Gastrocnemius medialis (tissue), 4 donors: ENCODE data around the gene LCLAT1.

Source experiments
- POLR2A ChIP-seq, 2 donors: fragments of 450-650 bp; IDR thresholded peaks; one replicate each; pipeline ENCODE4 v1.6.1; 2017; ENCODE audit warnings: antibody characterized with exemption in 2 of 2, mild to moderate bottlenecking in 2 of 2, moderate library complexity in 2 of 2
- TF ChIP-seq, protein P1 (sequence below), 5 experiments: fragments of 450-650 bp in 3 of 5; fragments of 200-600 bp in 2 of 5; sonication (generic) in 2 of 5; IDR thresholded peaks in 4 of 5; conservative IDR thresholded peaks in 1 of 5; 1 replicate in 4 of 5; 2 replicates in 1 of 5; pipeline ENCODE4 v1.5.1; 2016 to 2019; ENCODE audit warnings: antibody characterized with exemption in 5 of 5, mild to moderate bottlenecking in 3 of 5, moderate library complexity in 3 of 5

DNA sequence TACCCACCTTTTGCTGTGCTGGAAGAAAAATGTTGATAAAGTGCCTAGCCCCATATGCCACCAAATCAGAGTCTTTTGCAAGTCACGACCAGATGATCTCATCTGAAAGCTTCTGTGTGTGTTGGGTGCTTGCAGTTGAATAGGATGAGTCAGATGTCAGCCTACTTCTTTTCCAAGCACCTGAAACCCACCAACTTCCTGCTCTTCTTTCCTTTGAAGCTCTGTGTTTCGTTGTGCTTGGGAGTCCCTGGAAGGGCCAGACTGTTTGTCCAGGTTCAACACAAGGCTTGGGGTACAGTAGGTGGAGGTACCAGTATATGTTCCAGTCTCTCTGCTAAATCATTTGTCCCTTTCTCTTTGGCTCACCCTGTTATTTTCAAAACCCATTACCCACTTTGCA lies 36.8 kb upstream of the LCLAT1 start:
- TF ChIP-seq, protein P1, sequence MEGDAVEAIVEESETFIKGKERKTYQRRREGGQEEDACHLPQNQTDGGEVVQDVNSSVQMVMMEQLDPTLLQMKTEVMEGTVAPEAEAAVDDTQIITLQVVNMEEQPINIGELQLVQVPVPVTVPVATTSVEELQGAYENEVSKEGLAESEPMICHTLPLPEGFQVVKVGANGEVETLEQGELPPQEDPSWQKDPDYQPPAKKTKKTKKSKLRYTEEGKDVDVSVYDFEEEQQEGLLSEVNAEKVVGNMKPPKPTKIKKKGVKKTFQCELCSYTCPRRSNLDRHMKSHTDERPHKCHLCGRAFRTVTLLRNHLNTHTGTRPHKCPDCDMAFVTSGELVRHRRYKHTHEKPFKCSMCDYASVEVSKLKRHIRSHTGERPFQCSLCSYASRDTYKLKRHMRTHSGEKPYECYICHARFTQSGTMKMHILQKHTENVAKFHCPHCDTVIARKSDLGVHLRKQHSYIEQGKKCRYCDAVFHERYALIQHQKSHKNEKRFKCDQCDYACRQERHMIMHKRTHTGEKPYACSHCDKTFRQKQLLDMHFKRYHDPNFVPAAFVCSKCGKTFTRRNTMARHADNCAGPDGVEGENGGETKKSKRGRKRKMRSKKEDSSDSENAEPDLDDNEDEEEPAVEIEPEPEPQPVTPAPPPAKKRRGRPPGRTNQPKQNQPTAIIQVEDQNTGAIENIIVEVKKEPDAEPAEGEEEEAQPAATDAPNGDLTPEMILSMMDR (IDR thresholded peaks at IDR 0.05 in 4 of 5, conservative IDR thresholded peaks at IDR 0.05 in 1 of 5), result no peak
- no peak for TF ChIP-seq POLR2A (IDR thresholded peaks at IDR 0.05)
